ENCODE results near the gene GSC2.

Gene GSC2

DNA sequence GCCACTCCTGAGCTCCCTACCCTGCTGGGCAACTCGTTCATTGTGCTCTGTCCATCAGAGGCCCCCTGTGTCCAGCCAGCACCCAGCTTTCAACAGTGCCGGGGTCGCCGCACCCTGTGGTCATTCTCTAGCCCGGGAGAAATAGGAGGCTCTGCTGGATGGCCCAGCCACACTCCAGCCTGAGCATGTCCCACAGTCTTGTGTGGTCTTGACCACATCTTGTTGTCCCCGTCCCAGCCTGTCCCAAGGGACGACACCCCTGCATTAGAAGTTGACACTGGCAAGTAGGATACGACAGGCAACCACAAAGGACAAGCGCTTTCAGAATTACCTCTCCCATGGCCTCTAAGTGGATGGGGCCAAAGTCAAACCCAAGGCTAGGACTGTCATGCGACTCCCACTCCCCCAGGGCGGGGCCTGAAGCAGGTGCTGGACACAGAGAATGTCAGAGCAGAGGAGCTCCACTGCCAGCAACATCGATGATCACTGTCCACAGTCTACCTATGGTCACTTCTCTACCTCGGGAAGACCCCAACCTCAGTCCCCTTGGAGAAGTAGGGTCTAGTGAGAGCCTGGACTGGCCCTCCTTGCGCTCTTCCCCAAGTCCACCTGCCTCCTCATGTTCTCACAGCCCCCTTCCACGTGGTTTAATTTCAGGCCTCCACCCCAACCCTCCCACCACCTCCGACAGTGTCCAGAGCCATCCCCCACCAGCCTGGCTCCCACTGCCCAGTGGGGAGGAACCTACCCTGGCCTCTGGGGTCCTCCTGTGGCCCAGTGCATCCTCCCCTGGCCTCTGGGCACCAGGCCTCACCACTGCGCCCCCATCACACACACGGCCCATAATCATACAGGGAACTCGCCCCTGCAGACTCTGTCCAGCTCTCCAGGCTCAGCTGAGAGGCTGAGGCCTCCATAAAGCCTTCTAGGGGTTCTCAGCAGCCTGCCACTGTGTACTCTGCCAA lies 23.5 kb downstream of the GSC2 start:
- H3K4me3 ChIP-seq (replicated peaks in 1 of 2; ENCODE audit: low read depth in 2 of 2, low read length in 2 of 2) = no peak overlapping the region
- DNase-seq (ENCODE audit: low read depth in 2 of 2) = no peak
- TF ChIP-seq CTCF (IDR thresholded peaks at IDR 0.05; ENCODE audit: low read depth, low read length) = no peak

GRCh38 chr22:19125474-19126308 lies 24.4 kb downstream of the GSC2 start:
- TF ChIP-seq CTCF (IDR thresholded peaks at IDR 0.05; ENCODE audit: low read depth, low read length) = no peak
- H3K4me3 ChIP-seq (replicated peaks in 1 of 2; ENCODE audit: low read depth in 2 of 2, low read length in 2 of 2) = no peak overlapping the region
- no peak for DNase-seq (ENCODE audit: low read depth in 2 of 2)

GRCh38 chr22:19125011-19125410 lies 25.1 kb downstream of the GSC2 start:
- TF ChIP-seq CTCF (IDR thresholded peaks at IDR 0.05; ENCODE audit: low read depth, low read length) = no peak
- H3K4me3 ChIP-seq (replicated peaks in 1 of 2; ENCODE audit: low read depth in 2 of 2, low read length in 2 of 2) = no peak overlapping the region
- no peak for DNase-seq (ENCODE audit: low read depth in 2 of 2)

GRCh38 chr22:19124377-19124776 lies 25.7 kb downstream of the GSC2 start:
- TF ChIP-seq CTCF (IDR thresholded peaks at IDR 0.05; ENCODE audit: low read depth, low read length) = no peak
- H3K4me3 ChIP-seq (replicated peaks in 1 of 2; ENCODE audit: low read depth in 2 of 2, low read length in 2 of 2) = no peak overlapping the region
- DNase-seq (ENCODE audit: low read depth in 2 of 2) = no peak

GRCh38 chr22:19123936-19124335 lies 26.2 kb downstream of the GSC2 start:
- no peak overlapping the region for H3K4me3 ChIP-seq (replicated peaks in 1 of 2; ENCODE audit: low read depth in 2 of 2, low read length in 2 of 2)
- TF ChIP-seq CTCF (IDR thresholded peaks at IDR 0.05; ENCODE audit: low read depth, low read length) = no peak
- DNase-seq (ENCODE audit: low read depth in 2 of 2) = no peak

DNA sequence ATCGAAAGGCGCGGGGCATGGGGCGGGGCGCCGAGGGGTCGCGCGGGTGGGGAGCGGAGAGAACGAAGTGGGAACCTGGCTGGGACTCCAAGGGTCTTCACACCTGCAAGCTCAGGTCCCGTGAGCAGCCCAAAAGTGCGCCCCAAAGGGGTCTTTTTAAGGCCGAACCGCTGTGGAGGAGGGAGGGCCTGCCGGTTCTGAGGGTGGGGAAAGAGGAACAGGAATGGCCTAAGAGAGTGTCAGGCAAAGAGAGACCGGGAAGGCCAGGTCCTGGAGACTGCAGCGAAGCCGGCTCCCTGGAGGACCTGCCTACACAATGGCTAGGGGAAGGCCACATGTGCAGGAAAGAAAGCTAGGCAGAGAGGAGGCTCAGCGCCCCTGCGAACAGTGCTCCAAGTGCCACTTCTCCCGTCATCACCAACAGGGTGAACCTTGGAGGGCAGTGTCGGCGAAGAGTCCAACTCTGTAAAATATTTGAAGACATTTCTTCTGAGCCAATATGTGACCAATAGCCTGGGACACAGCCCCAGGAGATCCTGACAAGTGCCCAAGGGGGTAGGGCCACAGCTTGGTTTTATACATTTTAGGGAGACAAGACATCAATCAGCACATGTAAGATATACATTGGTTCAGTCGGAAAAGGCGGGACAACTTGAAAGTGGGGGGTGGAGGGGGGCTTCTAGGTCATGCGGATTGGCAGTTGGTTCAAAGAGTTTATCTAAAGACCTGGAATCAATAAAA lies 27.2 kb downstream of the GSC2 start:
- peak in 1 of 2 donors; percentile 27 for DNase-seq (ENCODE audit: low read depth in 2 of 2)
- peak overlapping the region; percentile 47 to 53 for H3K4me3 ChIP-seq (replicated peaks in 1 of 2; ENCODE audit: low read depth in 2 of 2, low read length in 2 of 2)
- no peak for TF ChIP-seq CTCF (IDR thresholded peaks at IDR 0.05; ENCODE audit: low read depth, low read length)
